GM19467 (cell line): ENCODE data around the gene LHFPL3.
"Not testable (repeated sequence)": the region's sequence is repeated elsewhere in the genome, so short reads cannot be mapped to it uniquely, and the experiment has no call there.

Experiments
- ATAC-seq: cut with Tn5 transposase; IDR thresholded peaks from one replicate; pipeline ENCODE4 v1.9.1; 2021; ENCODE audit warnings: mild to moderate bottlenecking, moderate library complexity; ENCODE audit not compliant: unreplicated experiment

LHFPL3 gene

DNA sequence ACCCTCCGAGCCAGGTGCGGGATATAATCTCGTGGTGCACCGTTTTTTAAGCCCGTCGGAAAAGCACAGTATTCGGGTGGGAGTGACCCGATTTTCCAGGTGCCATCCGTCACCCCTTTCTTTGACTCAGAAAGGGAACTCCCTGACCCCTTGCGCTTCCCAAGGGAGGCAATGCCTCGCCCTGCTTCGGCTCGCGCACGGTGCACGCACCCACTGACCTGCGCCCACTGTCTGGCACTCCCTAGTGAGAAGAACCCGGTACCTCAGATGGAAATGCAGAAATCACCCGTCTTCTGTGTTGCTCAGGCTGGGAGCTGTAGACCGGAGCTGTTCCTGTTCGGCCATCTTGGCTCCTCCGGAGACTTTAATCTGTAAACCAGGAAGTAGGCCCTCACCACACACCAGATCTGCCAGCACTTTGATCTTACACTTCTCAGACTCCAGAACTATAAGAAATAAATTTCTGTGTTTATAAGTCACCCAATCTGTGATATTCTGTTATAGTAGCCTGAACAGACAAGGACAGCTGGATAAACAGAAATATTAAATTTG is 235.0 kb downstream of the LHFPL3 start:
- not testable (repeated sequence) for ATAC-seq

DNA sequence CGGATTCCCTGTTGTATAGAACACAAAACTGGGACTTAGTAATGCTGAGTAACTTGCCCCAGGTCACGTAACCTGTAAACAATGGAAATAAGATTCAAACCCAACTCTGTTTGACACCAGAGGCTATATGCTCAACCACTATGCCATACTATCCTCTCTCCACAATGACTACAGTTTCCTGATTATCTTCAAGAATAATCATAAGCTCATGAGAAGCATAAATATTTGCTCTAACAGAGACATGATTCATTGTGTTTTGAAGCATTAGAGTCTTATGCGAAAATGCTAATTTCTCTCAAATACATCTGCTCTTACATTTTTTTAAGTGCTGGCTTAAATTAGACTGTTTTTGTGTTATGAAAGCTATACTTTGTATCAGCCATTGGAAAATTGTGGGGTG is 241.3 kb downstream of the LHFPL3 start:
- ATAC-seq, result no peak

DNA sequence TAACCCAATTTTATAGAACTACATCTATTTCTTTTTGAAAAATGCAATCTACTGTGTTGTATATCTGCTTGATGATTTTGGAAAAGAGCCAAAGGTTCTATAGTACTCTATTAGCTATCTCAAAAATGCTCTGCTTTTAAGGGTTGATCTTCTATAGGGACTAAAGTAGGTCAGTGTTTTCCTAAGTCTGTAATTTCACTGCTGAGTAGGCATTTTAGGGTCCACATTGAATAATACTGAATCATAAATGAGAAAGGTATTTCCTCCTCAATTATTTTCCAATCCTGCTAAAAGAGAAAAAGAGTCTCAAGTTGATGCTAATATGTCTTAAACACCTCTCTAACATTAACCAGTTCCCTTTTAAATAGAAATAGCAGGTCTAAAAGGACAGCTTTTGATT is 244.2 kb downstream of the LHFPL3 start:
- ATAC-seq, result no peak

DNA sequence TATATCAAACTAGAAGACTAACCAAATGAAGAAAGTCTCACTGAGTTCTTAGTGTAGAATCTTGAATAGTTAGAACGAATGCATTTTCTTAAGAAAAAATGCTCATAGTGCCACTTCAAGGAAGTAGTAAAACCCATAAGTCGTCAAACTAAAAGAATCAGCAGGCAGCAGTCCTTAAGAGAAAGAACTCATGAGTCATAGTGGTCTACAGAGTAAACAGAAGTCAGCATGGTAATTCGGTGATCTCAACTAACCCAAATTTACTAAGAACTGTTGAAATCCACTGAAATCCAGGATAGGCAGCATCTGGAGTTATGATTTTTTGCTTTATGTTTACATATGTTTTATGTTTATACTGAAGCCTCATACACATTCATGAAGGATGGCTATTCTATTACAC is 256.2 kb downstream of the LHFPL3 start:
- no peak for ATAC-seq

DNA sequence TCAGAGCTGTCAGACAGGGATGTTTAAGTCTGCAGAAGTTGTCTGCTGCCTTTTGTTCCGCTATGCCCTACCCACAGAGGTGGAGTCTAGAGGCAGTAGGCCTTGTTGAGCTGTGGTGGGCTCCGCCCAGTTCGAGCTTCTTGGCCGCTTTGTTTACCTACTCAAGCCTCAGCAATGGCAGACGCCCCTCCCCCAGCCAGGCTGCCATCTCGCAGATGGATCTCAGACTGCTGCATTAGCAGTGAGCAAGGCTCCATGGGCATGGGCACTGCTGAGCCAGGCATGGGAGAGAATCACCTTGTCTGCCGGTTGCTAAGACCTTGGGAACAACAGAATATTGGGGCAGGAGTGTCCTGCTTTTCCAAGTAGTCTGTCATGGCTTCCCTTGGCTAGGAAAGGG is 267.2 kb downstream of the LHFPL3 start:
- not testable (repeated sequence) for ATAC-seq

DNA sequence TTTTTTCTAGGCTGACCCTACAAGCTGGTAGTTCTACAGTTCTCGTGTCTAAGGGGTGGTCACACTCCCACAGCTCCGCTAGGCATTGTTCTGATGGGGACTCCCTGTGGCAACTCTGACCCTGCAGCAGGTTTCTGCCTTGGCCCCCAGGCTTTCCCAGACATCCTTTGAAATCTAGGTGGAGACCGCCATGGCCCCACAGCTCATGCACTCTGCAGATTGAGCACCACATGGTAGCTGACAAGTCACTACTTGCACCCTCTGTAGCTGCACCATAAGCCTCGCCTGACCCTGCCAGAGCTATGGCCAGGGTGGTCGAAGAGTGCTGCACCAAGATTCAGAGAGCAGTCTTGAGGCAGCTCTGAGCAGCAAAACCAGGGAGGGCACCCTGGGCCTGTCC is 275.6 kb downstream of the LHFPL3 start:
- no peak for ATAC-seq

DNA sequence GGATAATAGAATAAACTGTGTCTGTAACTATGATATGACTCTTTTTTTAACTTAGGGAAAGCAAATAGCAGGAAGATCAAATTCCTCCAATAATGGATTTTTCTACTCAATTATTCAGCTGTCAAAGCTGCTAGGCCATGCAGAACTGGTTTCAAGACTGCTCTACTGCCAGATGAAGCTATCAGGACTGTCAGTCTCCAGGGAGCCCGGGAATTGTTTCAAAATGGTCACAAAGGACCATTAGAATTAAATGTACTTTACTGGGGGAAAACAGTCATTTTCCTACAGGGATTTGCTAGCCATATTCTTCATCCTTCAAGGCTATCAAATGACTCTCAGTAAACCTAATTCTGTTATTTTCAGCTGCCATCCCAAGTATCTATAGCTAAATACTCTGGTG is 276.3 kb downstream of the LHFPL3 start:
- ATAC-seq, result no peak

DNA sequence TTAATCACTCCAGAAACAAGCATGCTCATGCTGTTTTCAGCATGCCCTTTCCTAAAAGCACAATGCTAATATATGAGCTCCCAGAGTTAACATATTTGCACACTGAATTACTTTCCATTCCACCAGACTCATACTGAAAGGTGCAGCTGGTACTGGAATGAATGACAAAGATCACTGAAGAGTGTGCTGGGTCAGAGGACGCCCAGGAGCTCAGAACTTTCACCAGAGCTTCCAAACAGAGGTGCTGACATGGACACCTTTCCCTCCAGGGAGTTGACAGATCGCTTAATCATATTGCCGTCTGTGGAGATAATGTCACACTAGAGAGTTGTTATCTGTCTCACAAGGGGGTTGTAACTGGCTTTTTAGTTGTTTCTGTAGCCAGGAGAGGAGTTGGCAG is 292.9 kb downstream of the LHFPL3 start:
- no peak for ATAC-seq

DNA sequence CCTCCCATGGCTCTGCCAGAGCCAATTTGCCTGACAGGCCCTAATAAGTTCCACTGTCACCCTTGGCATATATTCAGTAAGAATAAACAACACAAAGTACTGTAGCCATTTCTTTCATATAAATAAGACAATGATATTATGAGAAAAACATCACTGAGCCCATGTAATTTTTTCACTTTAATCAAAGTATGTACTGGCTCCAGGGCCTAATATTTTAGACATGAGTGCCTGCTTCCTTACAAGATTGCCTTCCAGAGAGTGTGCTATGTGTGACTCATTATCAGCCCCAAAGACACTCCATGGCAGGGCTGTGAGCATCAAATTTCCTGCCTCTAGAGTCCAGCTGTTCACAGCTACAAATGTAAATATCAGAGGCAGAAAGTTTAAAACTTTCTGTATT is 297.6 kb downstream of the LHFPL3 start:
- ATAC-seq, result no peak

DNA sequence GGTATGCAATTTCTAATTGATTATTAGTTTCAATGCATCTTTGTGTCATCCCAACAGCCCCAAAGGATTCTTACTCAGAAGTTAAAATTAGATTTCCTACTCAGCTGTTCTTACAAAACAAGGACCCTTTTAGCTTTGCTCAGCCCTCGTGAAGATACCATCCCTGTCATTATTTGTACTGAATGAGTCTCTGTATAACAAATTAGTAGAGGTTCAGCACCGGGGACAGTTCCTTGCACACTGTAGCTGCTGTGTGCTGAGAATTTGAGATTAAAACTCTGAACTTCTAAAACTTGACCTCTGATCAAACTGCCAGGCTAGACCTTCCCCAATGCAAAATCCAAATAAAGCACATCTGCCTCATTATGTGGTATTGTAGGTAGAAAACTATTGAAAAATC is 299.1 kb downstream of the LHFPL3 start:
- ATAC-seq, result no peak

DNA sequence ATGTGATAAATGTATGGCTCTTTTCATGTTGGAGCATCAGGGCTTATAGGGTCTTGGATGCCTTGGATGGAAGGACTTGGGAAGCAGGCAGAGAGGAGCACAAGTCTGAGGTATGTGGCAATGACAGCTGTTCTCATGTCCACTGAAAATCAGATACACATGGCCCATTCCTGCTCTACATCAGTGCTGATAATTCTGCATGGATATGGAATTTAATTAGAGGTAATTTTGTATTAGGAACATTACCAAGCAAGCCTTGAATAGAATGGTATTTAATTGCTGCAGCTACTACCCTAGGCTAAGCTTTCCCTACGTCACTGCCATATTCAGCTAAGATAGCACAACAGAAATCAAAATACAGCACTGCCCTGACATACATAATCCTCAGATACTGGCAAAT is 299.6 kb downstream of the LHFPL3 start:
- no peak for ATAC-seq

DNA sequence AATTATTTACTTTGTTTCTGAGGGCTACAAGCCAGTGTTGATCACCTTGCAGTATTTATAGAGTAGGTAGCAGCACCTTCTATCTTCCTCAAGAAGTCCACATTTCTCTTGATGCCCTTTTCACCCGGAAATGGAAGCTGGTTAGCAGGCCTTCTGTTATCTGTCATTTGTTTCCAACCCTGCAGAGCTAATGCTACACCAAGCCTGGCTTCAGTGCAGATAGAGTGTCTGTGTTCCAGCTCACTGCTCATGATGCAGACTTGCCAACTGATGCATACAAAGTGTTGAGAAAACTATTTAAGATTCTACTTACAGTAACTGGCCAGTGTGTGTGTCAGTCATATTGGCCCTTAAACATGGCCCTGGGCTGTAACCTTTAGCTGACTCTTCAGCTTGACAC is 301.0 kb downstream of the LHFPL3 start:
- no peak for ATAC-seq

DNA sequence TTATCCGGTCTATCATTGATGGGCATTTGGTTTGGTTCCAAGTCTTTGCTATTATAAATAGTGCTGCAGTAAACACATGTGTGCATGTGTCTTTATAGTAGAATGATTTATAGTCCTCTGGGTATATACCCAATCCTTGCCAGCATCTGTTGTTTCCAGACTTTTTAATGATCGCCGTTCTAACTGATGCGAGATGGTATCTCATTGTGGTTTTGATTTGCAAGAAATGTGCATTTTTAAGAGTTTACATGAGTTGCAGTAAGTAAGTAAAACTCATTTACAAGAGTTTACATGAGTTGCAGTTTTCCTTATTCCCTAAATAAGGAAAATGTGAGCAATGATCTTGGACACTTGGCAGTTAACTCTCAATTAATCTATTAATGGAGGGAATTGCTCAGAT is 312.1 kb downstream of the LHFPL3 start:
- no peak for ATAC-seq

DNA sequence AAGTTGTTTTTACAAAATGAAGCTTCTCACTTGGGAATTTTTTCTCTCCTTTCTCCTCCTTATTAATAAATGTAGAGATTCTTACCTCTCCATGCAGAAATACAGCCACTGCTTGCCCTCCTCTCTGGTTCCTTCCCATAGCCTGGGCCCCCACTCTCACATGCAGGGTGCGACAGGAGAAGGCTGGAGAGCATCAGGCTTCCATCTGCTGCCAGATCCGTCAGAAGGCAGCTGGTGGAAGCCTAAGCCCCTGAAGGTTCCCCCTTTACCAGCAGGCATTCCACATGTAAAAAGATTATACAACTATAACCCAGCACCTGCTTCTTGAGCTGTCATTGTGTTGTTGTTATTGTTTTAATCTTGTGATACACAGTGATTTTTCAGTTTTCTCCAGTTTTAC is 314.2 kb downstream of the LHFPL3 start:
- no peak for ATAC-seq

DNA sequence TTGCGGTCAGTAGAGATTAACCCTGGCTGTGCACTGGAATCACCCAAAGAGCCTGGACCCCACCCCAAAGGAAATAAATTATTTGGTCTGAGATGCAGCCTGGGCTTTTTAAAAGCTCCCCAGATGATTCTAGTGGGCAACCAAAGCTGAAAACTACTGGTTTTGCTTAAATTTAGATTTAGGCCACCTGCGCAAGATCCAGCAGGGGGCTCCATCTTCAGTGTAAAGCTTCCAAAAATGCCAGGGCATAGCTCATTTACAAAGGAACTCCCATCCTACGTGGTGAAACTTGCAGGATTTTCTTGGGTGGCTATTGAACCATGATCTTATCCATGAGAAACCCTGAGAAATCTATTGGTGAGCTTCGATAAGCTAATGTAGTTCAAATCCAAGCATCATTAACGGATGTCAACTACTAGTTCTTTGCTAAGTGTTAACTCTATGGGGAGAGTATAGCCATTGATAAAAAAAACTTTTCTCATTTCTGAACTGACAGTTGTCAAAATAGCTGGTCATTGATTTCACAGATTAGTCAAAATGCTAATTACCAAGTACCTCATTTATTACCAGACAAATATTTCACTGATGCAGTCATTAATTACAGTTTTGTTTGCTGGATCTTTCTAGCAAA is 315.3 kb downstream of the LHFPL3 start:
- no peak for ATAC-seq

DNA sequence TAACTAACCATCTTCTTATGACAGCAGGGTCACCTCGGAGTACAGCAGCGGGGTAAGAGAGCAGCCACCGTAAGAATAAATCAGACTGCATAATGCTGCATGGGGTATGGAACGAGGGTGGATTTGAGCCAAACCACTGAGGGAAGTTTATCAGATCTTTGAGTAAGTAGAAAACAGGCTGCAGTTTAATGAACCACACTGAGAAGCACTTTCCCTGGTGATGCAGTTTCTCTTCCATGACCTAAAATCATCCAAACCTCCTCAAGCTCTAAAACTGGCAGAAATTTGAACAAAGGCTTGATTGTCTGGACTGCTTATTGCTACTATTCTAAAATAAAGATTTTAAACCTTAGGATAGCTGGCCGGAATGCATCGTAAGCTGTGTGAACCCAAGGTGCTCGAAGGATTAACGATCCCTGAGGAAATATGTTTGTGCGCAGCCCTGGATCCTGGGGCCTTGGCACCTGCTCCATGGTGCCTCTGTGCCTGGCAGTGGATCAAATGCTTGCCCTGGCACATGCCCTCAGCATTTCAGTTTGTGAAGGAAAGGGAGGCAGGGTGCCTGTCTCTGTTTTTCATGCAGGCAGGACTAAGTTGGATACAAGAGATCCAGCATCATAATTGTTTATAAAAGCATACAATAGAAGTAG is 322.7 kb downstream of the LHFPL3 start:
- ATAC-seq, result no peak

DNA sequence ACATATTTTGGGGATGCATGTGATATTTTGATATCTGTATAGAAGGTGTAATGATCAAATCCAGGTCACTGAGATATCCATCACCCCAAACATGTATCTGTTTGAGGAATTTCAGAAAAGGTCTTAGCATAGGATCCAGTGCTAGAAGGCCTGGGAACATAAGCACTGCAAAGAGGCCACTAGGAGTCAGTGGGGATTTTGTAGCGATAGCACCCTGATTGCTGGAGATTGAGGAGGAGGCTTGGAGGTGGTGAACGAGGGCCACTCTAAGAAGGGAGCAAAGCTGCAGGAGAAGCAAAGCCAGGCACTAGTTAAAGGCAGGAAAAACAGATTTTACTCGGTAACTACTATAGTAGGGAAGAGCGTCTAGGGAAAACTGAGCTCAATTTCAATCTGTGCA is 324.0 kb downstream of the LHFPL3 start:
- no peak for ATAC-seq

DNA sequence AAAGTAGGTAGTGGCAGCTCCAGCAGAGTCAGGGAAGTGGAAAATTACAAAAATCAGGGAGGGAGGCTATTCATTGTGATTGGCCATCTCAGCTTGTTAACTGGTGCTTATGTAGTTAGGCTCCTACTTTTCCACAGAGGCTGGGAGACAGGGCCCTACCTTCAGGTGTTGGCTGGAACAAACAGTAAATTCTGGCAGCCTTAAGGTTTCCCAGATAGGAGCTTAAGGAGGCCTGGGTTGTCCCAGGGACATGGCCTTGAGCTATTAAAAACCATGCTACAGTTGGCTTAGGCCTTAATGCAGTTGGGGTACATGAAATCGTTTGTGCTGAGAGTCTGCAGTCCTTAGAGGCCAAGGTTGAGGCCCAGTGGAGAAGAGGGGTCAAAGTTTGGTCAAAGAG is 324.5 kb downstream of the LHFPL3 start:
- ATAC-seq, result no peak

DNA sequence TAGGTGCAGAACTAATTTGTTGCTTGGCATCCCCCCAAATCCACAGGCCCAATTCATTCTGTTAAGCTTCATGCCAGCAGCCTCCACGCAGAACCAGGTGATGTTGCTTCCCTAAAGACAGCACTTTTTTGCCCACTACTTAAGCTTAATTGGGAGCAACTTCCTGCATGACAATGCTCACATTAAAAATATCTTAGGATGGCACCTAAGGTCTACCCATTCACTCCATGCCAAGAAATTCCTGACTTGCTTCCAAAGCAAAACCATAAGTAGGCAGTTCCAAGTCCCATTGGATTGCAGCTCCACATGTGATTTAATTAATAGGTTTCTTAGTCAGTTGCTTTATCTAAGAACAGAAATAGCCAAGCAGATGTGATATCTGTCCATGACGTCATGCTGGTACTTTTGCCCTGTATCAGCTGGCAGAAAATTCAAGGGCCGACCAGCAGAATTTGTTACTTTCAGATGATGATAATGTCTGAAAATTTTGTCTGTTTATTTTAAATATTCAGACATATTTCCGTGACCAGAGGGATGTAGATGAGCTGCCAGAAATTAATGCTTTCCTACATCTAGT is 325.5 kb downstream of the LHFPL3 start:
- no peak for ATAC-seq

DNA sequence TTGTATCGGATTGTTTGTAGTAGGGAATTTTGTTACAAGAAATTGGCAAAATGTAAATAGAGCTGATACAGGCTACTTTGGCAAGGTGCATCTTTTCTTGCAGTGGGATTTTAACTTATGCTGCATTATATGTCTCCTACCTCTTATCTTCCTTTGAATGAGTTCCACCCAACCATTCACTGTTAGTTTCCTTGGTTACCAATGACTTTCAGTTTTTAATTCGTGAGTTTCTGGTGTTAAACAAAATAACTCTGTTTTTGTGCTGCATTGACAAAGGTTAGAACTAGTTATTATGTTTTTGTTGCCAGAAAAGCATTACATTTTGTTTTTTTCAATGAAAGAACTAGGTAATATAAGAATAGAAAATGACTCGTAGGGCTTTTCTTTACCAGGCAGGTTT is 327.2 kb downstream of the LHFPL3 start:
- no peak for ATAC-seq

DNA sequence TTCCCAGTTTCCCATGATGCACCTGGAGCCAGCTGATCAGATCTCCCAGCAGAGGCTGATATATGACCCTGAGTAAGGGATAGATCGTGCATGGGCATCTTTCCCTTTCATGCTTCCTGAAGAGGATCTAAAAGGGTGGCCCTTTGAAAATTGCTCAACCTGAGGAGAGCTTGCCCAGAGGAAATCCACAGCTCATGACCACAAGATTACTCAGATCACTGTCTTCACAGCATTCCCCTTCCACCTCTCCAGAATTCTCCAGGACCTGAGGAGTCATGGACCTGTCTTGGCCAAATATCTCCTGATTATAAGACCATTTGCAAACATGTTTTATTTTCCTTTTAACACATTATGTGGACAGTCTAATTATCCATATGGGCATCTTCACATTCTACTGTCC is 328.1 kb downstream of the LHFPL3 start:
- ATAC-seq, result no peak

DNA sequence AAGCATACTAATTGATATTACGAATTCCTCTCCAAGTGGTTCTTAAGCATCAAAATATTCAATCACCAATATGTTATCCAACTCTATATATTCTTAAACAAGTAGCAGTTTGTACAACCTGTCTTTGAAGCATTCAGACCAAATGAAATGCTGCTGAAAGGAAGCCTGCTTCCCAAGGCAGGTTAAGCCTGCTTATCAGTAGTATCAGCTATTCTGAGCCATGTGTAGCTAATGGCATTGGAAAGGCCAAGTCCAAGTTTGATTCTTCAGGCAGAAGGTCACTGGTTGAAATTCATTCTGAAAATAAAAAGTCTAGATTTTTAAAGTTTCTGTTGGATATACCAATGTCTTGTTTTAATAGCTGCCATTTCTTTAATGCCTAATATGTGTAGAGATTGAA is 328.7 kb downstream of the LHFPL3 start:
- ATAC-seq, result no peak
